ENCODE measurements around the gene AFF1. TPM values are rescaled to one million over a fixed set of nuclear protein-coding genes. Genes with fewer than 3 reads are reported as not detected.

AFF1 gene
- total RNA-seq, 4 donors from 2014 or later = 72.5 to 128 (median 108) TPM

DNA sequence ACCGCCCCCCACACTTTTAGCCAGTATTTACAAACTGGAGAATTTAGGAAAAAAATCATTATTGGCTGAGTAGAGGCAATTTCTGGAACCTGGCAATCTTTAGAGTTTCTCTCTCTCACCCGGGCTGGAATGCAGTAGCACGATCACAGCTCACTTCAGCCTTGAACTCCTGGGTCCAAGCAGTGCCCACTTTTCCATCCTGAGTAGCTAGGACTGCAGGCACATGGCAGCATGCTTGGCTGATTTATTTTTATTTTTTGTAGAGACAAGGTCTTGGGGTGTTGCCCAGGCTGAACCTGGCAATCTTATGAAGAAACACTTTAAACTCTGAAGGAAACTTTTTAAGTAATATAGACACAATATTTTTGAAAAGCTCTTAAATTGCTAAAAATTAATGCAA, 120.1 kb downstream of the AFF1 start:
- Histone ChIP-seq H3K4me1 (peaks cover 0 to 68% (median 10%) of the 10 kb centered on the region in 4 donors), H3K27ac (peak overlapping the region in 2 of 4 donors; percentile 32 to 63), H3K9me3 (no peaks in the 10 kb centered on the region), H3K36me3 (peaks cover 0 to 7% (median 0%) of the 10 kb centered on the region in 3 donors), H3K4me3 (no peak overlapping the region), H3K27me3 (no peaks in the 10 kb centered on the region)
- DNase-seq = no peak
- TF ChIP-seq, protein P1, sequence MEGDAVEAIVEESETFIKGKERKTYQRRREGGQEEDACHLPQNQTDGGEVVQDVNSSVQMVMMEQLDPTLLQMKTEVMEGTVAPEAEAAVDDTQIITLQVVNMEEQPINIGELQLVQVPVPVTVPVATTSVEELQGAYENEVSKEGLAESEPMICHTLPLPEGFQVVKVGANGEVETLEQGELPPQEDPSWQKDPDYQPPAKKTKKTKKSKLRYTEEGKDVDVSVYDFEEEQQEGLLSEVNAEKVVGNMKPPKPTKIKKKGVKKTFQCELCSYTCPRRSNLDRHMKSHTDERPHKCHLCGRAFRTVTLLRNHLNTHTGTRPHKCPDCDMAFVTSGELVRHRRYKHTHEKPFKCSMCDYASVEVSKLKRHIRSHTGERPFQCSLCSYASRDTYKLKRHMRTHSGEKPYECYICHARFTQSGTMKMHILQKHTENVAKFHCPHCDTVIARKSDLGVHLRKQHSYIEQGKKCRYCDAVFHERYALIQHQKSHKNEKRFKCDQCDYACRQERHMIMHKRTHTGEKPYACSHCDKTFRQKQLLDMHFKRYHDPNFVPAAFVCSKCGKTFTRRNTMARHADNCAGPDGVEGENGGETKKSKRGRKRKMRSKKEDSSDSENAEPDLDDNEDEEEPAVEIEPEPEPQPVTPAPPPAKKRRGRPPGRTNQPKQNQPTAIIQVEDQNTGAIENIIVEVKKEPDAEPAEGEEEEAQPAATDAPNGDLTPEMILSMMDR (IDR thresholded peaks at IDR 0.05) = no peak
- TF ChIP-seq POLR2A (IDR thresholded peaks at IDR 0.05) = no peak

DNA sequence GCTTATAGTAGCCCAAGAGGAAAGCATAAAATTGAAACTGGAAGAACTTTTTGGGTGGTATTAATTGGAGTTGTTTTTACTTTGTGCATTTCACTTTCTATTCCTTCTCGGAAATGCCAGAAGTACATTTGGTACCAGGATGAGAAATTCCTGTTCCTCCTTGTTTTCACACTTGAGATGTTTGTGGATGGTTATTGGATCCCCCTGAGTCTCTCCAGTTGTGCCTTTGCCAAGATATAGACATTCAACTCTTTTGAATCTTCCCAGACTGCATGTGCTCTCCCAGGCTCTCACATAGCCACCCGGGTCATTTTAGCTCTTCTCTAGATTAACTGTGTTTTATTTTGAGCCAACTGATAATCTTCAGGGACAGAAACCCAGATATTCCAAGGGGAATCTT, 120.5 kb downstream of the AFF1 start:
- no peaks in the 10 kb centered on the region for H3K27me3 ChIP-seq
- H3K27ac ChIP-seq = peak overlapping the region in 2 of 4 donors; percentile 39 to 63
- TF ChIP-seq, protein P1 (IDR thresholded peaks at IDR 0.05) = no peak
- H3K9me3 ChIP-seq = no peaks in the 10 kb centered on the region
- H3K36me3 ChIP-seq = peaks cover 0 to 7% (median 0%) of the 10 kb centered on the region in 3 donors
- no peak for DNase-seq
- peaks cover 0 to 72% (median 10%) of the 10 kb centered on the region in 4 donors for H3K4me1 ChIP-seq
- H3K4me3 ChIP-seq = no peak overlapping the region

DNA sequence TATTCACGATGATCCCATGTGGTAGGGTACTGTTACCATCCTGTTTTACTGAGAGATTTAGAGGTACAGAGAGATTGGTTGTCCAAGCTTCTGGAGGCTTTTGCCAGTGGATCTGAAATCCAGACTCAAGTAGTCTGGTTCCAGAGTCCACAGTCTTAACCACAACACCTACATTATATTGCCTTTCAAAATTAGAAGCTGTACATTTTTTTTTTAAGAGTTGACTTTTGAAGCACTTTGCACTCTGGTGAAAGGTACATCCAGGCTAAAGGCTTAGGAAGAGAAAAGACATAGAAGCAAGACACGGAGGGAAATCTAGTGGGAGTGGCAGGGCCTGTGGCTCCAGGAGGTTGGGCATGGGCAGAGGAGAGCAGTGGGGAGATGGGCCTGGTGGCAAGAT, 122.1 kb downstream of the AFF1 start:
- H3K9me3 ChIP-seq = no peaks in the 10 kb centered on the region
- H3K4me1 ChIP-seq = peaks cover 0 to 79% (median 10%) of the 10 kb centered on the region in 4 donors
- H3K4me3 ChIP-seq = no peak overlapping the region
- peak overlapping the region in 3 of 4 donors; percentile 9 to 68 (median 63) for H3K27ac ChIP-seq
- H3K27me3 ChIP-seq = no peaks in the 10 kb centered on the region
- TF ChIP-seq POLR2A (IDR thresholded peaks at IDR 0.05) = no peak
- TF ChIP-seq, protein P1 (IDR thresholded peaks at IDR 0.05) = no peak
- no peak for DNase-seq
- H3K36me3 ChIP-seq = no peaks in the 10 kb centered on the region

DNA sequence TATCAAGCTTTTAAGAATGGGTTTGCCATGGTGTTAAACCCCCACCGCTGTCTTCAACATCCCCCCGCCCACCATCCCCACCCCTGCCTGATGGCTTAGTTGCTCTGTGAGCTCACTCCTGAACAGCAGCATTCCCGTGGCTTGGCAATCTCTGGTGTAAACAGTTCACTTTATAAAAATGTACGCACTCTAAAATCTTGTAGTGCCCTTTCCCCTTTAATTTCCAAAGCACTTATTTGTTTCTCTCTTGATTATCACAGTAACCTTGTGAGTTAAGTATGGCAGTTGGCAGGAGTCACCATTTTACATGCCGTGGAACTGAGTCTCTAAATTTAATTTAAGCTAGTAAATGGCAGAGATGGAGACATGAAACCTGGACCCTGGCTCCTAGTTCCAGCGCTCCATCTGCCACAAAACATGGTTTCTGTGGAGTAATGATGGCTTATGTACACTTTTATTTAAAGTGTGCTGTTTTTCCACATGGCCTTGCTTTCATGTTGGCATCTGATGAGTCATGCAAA, 123.1 kb downstream of the AFF1 start:
- H3K27ac ChIP-seq = peak overlapping the region in 3 of 4 donors; percentile 14 to 68 (median 63)
- no peaks in the 10 kb centered on the region for H3K36me3 ChIP-seq
- no peaks in the 10 kb centered on the region for H3K9me3 ChIP-seq
- TF ChIP-seq POLR2A (IDR thresholded peaks at IDR 0.05) = no peak
- TF ChIP-seq, protein P1 (IDR thresholded peaks at IDR 0.05) = no peak
- DNase-seq = no peak
- H3K27me3 ChIP-seq = no peaks in the 10 kb centered on the region
- no peak overlapping the region for H3K4me3 ChIP-seq
- H3K4me1 ChIP-seq = peaks cover 0 to 75% (median 10%) of the 10 kb centered on the region in 4 donors

DNA sequence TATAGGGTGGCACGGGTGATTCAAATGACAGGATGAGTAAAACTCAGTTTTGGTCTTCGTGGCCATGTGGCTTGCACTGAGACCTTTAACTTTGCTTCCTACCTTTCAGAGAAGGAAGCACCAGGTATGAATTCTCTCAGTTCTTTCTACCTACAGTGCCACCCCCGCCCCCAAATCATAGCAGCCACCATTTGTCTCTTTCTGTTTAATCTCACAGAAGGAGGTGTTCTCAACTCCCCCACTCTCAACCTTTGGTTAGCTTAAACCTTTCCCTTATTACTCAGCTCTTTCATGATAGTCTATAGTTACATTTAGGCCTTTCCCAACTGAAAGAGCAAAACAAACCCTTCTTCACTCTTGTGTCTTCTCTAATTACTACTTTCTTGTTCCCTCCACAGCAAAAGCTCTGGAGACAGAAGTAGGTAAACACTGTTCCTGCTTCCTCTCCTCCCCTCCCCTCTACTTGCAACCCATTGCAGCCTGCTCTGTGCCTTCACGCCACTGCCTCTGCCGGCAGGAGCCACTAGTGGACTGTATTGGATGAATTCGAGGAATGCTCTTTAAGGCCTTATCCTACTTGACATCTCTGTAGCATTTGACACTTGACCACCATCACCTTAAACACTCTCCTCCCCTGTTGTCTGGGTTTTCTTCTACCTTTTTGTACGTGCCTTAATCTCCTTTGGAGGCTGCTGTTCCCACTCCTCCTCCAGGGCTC, 123.7 kb downstream of the AFF1 start:
- H3K4me3 ChIP-seq = no peak overlapping the region
- no peaks in the 10 kb centered on the region for H3K27me3 ChIP-seq
- no peaks in the 10 kb centered on the region for H3K36me3 ChIP-seq
- TF ChIP-seq, protein P1 (IDR thresholded peaks at IDR 0.05) = no peak
- TF ChIP-seq POLR2A (IDR thresholded peaks at IDR 0.05) = no peak
- peak overlapping the region in 3 of 4 donors; percentile 14 to 63 (median 44) for H3K27ac ChIP-seq
- no peaks in the 10 kb centered on the region for H3K9me3 ChIP-seq
- DNase-seq = no peak
- peaks cover 0 to 68% (median 10%) of the 10 kb centered on the region in 4 donors for H3K4me1 ChIP-seq
